Adrenal gland (tissue), 5 donors: ENCODE data around the gene LARGE1.

Experiments used
- CTCF ChIP-seq, 6 experiments: fragments of 450-650 bp in 4 of 6; fragments of 200-600 bp in 2 of 6; sonication (generic) in 1 of 6; IDR thresholded peaks; 1 replicate in 5 of 6; 2 replicates in 1 of 6; pipeline versions ENCODE4 v1.5.1 to v1.8.0; 2016 to 2021; ENCODE audit warnings: antibody characterized with exemption in 6 of 6, mild to moderate bottlenecking in 2 of 6, moderate library complexity in 1 of 6
- POLR2A ChIP-seq, 2 donors: fragments of 450-650 bp; IDR thresholded peaks; one replicate each; pipeline ENCODE4 v1.6.1; 2017; ENCODE audit warnings: antibody characterized with exemption in 2 of 2, mild to moderate bottlenecking in 2 of 2, moderate library complexity in 1 of 2
- donor health status: DM: no; HTN: no; CAD: no.

GRCh38 chr22:33625959-33626358 is 294.3 kb downstream of the LARGE1 start:
- TF ChIP-seq CTCF (IDR thresholded peaks at IDR 0.05) (no peak), POLR2A (IDR thresholded peaks at IDR 0.05) (no peak)
